ENCODE measurements around the gene VPS37B.

VPS37B gene

DNA sequence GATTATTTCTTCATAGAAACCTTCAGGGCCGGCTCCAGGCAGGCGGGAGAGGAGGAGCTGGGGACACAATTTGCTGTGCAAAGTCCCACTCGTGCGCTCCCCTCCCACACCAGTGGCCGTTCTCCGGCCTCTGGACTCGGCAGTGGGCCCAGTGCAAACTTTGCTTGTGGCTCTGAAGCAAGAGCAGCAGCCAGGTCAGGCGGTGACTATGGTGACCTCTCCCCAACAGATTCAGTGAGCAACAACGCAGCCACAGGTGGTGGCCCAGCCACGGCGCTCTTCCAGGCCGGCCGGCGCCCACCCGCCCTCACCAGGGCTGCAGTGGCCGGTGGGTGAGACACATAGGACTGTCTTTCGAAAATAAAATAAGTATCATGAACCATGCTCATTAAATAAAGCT lies 29.5 kb downstream of the VPS37B start:
- DNase-seq (ENCODE audit: low read depth), result no peak

DNA sequence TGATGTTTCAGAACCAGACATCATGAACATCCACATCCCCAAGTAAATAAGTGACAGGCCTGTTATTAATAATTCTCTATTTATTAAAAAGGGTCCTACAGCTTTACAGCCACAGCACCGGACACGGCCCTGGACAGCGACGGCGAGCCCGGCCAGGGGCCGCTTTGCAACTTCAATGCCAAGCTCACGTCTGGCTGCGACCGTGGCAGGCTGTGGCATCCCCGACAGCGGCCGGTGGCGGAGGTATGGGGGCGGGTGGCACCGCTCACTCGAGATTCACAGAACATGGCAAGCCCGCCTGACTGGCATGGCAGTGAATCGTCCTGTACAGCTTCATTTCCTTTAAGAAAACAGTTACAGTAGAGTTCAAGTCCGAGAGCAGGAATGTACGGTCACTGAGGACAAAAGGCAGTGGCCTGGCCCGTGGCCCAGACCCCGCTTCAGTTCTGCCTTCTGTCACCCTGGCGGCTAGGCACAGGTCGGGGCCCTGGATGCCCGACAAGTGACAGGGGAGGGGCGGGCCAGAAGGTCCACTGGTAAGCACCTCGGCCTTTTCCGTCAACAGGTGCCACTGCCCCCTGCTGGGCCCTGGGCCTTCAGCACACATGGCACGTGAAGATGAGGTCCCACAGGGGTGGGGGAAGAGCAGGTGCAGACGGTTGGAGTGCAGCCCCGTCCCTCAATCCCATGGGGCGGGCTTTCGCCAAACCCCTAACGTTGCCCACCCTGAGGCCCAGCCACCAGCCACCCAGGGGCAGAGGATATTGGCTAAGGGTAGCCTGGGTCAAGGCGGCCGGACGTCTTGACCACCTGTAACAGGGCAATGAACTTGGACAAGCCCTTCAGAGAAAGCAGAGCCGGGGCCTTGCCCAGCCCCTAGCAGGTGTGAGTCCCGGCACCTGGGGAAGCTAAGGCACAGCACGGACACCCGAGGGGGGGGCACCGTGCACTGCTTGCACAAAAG lies 30.4 kb downstream of the VPS37B start:
- DNase-seq (ENCODE audit: low read depth), result no peak

DNA sequence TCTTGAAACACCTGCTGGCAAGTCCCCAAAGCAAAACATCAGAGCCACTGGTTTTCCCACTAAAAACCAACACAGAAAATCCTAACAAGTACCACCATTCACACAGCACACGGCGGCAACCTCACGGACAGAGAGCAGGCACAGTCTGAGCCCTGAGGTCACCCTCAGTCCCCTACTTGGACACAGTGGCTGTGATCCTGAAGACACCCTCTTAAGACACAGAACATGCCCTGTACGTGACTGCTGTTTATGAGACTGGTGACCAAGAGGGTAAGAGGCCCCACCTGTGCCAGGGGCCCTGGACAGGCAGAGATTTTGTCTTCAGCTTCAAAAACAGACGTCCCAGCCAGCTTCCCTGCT lies 31.1 kb downstream of the VPS37B start:
- no peak for DNase-seq (ENCODE audit: low read depth)

DNA sequence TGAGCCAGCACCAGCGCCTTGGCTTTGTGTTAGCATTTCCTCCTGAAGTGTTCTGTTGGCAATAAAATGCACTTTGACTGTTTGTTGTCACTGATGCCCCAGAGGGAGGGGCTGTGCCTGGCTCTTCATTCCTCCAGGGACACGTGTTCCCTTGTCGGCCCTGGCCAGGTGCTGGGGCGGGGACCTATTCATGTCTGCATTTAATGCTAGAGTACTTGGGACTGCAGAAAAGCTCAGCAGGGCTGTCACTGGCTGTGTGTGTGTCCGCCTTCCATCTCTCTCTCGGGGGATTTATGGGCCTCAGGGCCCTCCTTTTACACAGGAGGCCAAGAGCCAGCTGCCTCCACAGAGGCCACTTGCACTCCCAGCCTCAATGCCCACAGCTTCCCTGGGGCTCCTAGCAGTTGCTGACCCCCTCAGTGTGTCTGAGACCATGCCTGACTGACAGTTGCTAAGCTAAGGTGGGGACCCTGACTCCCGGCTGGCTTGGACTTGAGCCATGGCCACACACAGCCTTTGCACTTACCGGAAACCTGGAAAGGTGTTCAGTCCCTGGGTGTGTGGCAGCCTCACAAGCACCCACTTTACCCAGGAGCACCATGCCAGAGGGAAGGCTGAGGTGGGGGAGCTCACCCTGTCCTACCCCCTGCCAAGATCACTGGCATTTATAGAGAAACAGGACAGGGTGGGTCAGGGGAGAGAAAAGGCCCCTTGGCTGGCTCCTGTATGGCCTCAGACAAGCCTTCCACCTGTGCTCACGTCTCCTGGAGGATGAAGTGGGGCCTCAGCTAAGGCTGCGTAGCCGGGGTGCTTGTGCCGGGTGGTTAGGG lies 32.8 kb downstream of the VPS37B start:
- no peak for DNase-seq (ENCODE audit: low read depth)

DNA sequence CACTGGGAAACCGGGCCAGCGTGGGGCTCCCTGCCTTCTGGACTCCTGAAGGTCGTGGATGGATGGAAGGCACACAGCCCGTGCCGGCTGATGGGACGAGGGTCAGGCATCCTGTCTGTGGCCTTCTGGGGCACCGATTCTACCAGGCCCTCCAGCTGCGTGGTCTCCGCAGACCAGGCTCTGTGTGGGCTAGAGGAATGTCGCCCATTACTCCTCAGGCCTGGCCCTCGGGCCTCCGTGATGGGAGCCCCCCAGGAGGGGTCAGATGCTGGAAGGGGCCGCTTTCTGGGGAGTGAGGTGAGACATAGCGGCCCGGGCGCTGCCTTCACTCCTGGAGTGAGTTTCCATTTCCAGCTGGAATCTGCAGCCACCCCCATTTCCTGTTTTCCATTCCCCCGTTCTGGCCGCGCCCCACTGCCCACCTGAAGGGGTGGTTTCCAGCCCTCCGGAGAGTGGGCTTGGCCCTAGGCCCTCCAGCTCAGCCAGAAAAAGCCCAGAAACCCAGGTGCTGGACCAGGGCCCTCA lies 33.8 kb downstream of the VPS37B start:
- DNase-seq (ENCODE audit: low read depth), result no peak

DNA sequence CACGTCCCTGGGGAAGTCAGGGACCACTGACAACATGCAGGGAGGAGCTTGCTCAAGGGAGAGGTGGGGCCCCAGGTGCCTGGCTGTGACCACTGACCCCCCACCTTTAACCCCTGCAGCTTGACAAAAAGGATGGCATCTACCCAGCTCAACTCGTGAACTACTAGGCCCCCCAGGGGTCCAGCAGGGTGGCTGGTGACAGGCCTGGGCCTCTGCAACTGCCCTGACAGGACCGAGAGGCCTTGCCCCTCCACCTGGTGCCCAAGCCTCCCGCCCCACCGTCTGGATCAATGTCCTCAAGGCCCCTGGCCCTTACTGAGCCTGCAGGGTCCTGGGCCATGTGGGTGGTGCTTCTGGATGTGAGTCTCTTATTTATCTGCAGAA lies 34.3 kb downstream of the VPS37B start:
- DNase-seq (ENCODE audit: low read depth), result no peak

DNA sequence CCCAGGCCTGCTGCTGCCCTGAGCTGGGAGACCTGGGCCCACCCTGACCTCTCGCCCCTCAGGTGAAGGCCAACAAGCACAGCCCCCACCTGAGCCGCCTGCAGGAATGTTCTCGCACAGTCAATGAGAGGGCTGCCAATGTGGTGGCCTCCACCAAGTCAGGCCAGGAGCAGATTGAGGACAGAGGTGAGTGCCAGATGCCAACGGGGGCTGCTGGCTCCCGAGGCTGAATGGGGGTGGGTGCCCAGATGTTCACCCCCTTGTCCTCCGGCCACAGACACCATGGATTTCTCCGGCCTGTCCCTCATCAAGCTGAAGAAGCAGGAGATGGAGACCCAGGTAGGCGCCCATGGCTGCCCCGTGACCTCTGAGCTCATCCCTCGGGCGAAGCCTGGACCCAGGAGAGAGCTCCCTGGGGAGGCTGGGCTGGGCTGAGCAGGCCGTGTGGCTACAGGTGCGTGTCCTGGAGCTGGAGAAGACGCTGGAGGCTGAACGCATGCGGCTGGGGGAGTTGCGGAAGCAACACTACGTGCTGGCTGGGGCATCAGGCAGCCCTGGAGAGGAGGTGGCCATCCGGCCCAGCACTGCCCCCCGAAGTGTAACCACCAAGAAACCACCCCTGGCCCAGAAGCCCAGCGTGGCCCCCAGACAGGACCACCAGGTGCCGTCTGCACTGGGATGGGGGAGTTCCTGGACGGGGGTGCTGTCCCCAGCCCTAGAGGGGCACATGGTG lies 34.9 kb downstream of the VPS37B start:
- no peak for DNase-seq (ENCODE audit: low read depth)

DNA sequence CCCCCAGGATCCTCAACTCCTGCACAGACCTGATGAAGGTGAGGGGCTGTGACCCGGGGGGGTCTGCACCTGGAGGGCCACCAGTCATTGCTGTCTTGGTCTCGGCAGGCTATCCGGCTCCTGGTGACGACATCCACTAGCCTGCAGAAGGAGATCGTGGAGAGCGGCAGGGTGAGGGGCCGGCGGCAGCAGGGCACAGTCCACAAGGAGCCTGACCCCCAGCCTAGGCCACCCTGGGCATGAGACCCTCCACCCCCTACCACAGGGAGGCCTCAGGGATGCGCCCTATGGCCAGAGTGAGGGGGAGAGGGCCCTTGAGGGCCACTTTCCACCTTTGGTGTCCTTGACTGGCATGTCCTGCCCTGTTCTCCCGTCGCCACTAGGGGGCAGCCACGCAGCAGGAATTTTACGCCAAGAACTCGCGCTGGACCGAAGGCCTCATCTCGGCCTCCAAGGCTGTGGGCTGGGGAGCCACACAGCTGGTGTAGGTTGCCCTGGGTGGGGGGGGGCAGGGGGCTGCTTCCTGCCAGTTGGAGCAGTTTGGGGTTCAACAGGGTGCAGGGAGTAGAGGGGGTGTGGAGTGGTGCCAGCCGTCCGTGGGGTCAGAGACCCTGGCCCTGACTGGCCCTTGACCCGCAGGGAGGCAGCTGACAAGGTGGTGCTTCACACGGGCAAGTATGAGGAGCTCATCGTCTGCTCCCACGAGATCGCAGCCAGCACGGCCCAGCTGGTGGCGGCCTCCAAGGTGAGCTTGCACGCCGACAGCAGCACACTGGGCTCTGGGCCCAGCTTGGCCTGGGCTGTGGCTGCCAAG lies 35.7 kb downstream of the VPS37B start:
- peak; percentile 72 for DNase-seq (ENCODE audit: low read depth)

DNA sequence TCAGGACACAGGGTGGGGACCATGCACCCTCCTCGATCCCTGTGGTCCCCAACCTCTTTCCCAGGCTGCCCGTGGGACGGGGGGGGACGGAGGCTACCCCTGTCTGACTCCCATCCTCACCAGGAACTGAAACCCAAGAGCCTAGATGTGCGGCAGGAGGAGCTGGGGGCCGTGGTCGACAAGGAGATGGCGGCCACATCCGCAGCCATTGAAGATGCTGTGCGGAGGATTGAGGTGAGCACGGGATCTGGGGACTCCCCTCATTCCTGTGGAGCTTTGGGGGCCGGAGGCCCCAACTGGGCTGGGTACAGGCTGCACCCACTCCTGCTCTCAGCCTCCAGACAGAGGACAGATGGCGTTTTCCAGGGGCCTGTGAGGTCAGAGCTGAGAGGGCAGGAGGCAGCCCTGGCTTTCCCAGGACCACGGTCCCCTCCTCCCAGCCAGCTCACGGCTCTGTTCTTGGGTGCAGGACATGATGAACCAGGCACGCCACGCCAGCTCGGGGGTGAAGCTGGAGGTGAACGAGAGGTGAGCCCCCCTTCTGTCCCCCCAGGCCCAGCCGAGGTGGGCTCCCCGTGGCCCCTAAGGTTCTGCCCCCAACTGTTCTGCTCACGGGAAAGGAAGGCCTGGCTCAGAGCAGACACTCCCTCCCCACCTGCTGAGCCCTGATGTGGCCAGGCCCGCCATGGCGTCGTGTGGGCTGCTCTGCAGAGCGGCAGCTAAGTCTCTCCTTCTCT lies 36.5 kb downstream of the VPS37B start:
- no peak for DNase-seq (ENCODE audit: low read depth)

DNA sequence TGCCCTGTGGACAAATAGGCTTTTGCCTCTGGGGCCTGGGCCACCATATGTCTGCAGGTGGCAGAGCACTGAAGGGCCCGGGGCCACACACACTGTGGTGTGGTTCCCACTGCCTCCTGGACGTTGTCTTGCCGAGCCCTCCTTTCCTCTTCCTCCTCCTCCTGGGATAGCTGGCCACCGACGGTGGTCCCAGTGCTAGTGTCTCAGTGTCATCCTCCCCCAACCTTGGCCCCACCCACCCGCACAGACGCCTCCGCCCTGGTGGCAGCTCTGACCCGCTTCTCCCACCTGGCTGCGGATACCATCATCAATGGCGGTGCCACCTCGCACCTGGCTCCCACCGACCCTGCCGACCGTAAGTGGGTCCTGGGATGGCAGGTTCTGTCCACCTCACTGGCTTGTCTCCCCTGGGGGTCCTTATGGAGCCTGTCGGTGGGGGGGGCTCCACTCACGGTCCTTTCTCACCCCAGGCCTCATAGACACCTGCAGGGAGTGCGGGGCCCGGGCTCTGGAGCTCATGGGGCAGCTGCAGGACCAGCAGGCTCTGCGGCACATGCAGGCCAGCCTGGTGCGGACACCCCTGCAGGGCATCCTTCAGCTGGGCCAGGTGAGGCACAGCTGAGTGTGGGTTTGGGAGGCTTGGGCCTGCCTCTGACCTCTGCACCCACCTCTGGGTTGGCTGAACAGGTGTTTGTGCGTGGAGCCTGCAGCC lies 37.2 kb downstream of the VPS37B start:
- DNase-seq (ENCODE audit: low read depth), result no peak

DNA sequence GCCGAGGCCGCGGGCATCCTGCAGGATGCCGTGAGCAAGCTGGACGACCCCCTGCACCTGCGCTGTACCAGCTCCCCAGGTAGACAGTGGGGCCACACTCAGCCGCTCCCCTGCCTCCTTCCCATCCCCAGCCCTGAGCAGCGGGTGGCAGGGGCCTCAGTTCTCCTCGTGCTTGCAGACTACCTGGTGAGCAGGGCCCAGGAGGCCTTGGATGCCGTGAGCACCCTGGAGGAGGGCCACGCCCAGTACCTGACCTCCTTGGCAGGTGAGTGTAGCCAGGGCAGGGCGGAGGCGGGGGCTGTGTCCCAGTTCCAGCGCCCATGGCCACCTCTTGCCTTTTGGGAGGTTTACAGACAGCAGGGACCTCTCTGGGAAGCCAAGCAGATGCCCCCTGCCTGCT lies 37.8 kb downstream of the VPS37B start:
- DNase-seq (ENCODE audit: low read depth), result no peak

DNA sequence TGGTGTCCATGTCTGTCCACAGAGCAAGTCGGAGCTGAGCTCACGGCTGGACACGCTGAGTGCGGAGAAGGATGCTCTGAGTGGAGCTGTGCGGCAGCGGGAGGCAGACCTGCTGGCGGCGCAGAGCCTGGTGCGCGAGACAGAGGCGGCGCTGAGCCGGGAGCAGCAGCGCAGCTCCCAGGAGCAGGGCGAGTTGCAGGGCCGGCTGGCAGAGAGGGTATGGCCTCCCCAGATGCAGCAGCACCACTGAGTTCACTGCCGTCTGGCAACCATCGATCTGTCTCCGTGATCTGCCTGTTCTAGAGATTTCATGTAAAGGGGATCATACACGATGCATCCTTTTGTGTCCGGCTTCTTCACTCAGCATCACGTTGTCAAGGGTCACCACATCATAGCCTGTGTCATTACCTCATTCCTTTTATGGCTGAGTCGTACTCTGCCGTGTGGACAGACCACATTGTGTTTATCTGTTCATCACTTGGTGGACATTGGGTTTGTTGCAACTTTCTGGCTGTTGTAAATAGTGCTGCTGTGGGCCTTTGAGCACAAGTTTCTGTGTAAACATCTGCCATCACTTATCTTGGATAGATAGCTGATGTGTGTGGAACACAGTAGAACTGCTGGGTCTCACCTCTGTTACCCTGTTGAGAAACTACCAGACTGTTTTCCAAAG lies 38.8 kb downstream of the VPS37B start:
- DNase-seq (ENCODE audit: low read depth), result no peak

DNA sequence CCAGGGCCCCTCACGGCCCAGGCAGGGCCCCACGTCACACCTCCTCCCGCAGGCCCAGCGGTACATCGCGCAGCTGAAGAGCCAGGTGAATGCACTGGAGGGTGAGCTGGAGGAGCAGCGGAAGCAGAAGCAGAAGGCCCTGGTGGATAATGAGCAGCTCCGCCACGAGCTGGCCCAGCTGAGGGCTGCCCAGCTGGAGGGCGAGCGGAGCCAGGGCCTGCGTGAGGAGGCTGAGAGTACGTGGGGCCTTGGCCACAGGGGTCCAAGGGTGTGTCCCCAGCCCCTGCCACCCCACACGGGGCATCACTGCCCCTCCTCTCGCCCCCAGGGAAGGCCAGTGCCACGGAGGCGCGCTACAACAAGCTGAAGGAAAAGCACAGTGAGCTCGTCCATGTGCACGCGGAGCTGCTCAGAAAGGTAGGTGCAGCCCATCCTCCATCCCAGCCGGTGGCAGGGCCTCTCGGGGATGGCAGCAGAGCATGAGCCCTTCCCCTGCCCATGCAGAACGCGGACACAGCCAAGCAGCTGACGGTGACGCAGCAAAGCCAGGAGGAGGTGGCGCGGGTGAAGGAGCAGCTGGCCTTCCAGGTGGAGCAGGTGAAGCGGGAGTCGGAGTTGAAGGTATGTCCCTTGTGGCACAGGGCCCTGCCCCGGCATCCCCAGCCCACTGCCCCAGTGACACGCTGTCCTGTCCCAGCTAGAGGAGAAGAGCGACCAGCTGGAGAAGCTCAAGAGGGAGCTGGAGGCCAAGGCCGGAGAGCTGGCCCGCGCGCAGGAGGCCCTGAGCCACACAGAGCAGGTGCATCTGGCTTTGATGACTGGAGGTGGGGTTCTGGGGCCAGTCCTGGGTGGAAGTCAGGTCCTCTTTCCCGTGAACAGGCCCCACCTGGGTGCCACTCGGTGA lies 39.7 kb downstream of the VPS37B start:
- DNase-seq (ENCODE audit: low read depth), result no peak

DNA sequence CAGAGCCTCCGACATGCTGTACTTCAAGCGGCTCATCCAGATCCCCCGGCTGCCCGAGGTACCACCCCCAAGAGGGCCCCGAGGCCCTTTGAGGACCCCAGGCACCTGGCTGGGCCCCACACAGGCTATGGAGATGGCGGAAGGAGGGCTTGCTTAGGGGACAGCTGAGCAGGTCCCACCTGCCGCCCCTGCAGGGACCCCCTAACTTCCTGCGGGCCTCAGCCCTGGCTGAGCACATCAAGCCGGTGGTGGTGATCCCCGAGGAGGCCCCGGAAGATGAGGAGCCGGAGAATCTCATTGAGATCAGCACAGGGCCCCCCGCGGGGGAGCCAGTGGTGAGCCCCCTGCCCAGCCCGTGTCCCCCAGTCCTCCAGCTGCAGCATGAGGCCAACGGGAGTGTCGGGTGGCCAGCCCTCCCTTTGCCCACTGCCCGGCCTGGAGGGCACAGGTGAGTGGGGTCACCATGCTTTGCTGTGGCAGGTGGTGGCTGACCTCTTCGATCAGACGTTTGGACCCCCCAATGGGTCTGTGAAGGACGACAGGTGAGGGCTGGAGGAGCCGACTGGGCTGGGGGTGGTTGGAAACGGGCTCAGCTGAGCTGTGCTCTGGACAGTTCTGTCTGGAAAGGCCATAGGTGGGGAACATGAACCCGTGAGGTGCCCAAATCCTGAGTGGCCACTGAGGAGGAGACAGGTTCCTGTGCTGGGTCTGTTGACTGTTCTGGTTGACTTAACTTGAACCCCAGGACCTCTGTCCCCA lies 40.7 kb downstream of the VPS37B start:
- no peak for DNase-seq (ENCODE audit: low read depth)

DNA sequence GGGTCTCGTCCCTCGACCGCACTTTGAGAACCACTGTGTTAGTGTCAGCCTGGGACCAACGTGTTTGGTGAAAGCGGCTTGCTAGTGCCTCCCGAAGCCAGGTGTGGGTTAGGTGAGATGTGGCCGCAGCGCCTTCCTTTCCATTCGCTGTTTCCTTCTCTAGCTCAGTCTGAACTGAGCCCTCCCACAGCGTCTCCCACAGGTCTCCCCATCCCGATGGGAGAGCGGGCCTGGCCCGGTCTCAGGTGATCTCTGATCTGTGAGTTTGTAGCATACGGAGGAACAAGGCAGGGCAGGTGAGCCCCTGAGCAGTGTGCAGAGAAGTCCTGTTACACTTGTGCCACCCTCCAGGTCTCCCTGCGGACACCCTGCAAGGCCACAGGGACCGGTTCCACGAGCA lies 41.4 kb downstream of the VPS37B start:
- no peak for DNase-seq (ENCODE audit: low read depth)

DNA sequence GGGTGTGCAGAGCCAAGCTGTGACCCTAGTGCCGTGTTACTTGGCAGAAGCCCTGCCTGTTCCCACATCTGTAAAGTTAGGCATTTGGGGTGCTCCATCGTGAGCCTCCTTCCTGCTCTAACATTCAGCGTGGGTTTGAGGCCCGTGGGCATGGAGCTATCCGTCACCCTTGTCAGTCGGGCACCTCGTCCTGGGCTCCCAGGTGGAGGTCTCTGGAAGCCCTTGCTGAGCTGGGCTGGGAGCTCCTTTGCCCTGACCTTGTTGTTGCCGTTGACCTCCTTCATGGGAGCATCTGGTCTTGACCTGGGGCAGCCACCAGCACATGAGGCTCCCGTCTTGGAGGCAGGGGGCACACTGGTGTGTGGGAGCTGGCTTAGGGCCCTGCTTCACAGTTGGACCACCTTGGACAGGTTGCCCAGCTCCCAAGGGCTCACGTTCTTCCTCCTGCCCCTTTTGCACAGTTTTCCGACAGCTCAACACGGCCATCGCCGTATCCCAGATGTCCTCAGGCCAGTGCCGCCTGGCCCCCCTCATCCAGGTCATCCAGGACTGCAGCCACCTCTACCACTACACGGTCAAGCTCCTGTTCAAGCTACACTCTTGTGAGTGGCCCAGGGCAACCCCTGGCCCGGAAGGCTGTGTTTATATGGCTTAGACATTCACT lies 42.2 kb downstream of the VPS37B start:
- DNase-seq (ENCODE audit: low read depth), result no peak

Measured in stimulated activated CD8-positive, alpha-beta memory T cell treated with anti-CD3 and anti-CD28 coated beads, Interleukin-12 subunit alpha, Interleukin-12 subunit beta, amount 100 ng/mL, for 1 hour (primary cell).